NCI-H2227 (cell line): ENCODE measurements around the gene DOCK3.
"Not testable (repeated sequence)": the region's sequence is repeated elsewhere in the genome, so short reads cannot be mapped to it uniquely, and the experiment has no call there.

ENCODE experiments used
- DNase-seq: peaks from one replicate; lab custom pipeline; 2025; ENCODE audit not compliant: unreplicated experiment; lab: John Stamatoyannopoulos, UW

DOCK3 gene

GRCh38 chr3:51381333-51381705, 706.6 kb downstream of the DOCK3 start:
- DNase-seq, result no peak

- no peak for DNase-seq
Observed at GRCh38 chr3:51382076-51382745, 707.5 kb downstream of the DOCK3 start.

GRCh38 chr3:51382947-51383578, 708.3 kb downstream of the DOCK3 start:
- no peak for DNase-seq

GRCh38 chr3:51384055-51384725, 709.5 kb downstream of the DOCK3 start:
- peak; percentile 53 for DNase-seq

- peak; percentile 95 for DNase-seq
Observed at GRCh38 chr3:51384726-51385473, 710.2 kb downstream of the DOCK3 start, which contains the start of gene MANF. MANF (plus strand) TSS chr3:51385291; CDS start chr3:51385343, 52 bp downstream.

GRCh38 chr3:51385621-51386091, 710.9 kb downstream of the DOCK3 start:
- no peak for DNase-seq

- DNase-seq, result no peak
Observed at GRCh38 chr3:51386159-51386851, 711.6 kb downstream of the DOCK3 start.

GRCh38 chr3:51386852-51387229, 712.1 kb downstream of the DOCK3 start:
- no peak for DNase-seq

GRCh38 chr3:51387281-51387680, 712.6 kb downstream of the DOCK3 start:
- DNase-seq, result not testable (repeated sequence)

GRCh38 chr3:51388286-51389029, 713.7 kb downstream of the DOCK3 start:
- peak; percentile 12 for DNase-seq

- peak; percentile 61 for DNase-seq
Observed at GRCh38 chr3:51389423-51390183, 714.9 kb downstream of the DOCK3 start.

- DNase-seq, result no peak
Observed at GRCh38 chr3:51390246-51391074, 715.7 kb downstream of the DOCK3 start.

GRCh38 chr3:51391075-51391565, 716.4 kb downstream of the DOCK3 start, which contains the start of gene RBM15B:
RBM15B (plus strand) TSS chr3:51391285; CDS start chr3:51391400, 115 bp downstream.
- DNase-seq, result peak; percentile 95

- DNase-seq, result peak; percentile 29
Observed at GRCh38 chr3:51391566-51392354, 717.0 kb downstream of the DOCK3 start.

GRCh38 chr3:51392355-51393133, 717.8 kb downstream of the DOCK3 start:
- DNase-seq, result no peak

- no peak for DNase-seq
Observed at GRCh38 chr3:51393134-51393495, 718.4 kb downstream of the DOCK3 start.

GRCh38 chr3:51393564-51393963, 718.8 kb downstream of the DOCK3 start:
- DNase-seq, result no peak
